ENCODE results near the gene UGT3A2. TPM values are rescaled to one million over a fixed set of nuclear protein-coding genes. Genes with fewer than 3 reads are reported as not detected.

Gene UGT3A2
- total and polyA plus RNA-seq, 2 of the 4 experiments (the other 2 are of a cell fraction) = not detected

DNA sequence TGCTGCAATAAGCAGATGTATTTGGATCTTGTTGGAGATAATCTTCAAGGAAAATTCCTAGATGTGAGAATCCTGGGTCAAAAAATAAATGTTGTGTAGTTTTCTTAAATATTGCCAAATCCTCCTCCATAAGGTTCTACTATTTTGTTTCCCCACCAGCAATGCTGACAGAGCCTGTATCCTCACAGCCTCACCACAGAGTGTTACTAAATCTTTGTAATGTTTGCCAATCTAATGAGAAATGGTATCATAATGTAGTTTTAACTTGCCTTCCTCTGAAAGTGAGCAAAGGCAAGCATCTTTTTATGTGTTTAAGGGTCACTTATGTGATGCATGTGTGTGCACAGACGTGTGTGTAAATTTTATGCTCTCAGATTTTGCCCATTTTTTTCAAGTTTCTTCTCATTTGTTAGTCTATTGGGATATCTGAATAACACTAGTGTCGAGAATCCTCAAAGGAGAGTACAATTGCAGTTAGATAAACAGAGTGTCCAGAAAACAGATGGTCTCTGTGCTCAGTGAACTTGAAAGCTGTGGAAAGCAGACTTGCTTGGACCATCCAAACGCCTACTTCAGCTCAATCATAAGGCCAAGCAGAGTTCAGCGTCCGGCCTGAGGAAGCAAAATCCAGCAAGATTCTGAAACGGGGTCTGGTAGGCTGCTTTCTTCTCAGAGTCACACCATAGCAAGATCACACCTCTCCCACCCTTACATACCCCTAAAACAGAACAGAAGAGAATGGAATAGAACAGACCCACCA, 39.8 kb downstream of the UGT3A2 start:
- intact Hi-C loops (cut with micrococcal nuclease) = no loop called here
- Histone ChIP-seq H3K4me3 (ENCODE audit: insufficient read depth, low read depth, low read length) (no peak overlapping the region), H4K8ac (ENCODE audit: low read depth in 2 of 2, low read length in 2 of 2) (no peak overlapping the region), H2BK20ac (ENCODE audit: low read depth, low read length) (no peak overlapping the region), H3K27ac (ENCODE audit: insufficient read depth, low read length) (no peak overlapping the region), H3K9me1 (ENCODE audit: insufficient read depth, low read length) (no peaks in the 10 kb centered on the region), H4K20me1 (ENCODE audit: insufficient read depth, low read length) (no peaks in the 10 kb centered on the region), H3K4me2 (ENCODE audit: low read depth, low read length) (no peak overlapping the region), H2BK15ac (ENCODE audit: low read depth, low read length) (no peak overlapping the region), H3K4ac (ENCODE audit: low read depth, low read length) (no peak overlapping the region), H3K9ac (ENCODE audit: low read depth, low read length) (no peak overlapping the region), H3K14ac (replicated peaks; ENCODE audit: low read depth, low read length) (no peak overlapping the region), H3K23ac (ENCODE audit: low read depth, low read length) (no peak overlapping the region), H3K18ac (ENCODE audit: low read depth, low read length) (no peak overlapping the region), H3K36me3 (ENCODE audit: control insufficient read depth, insufficient read depth, low read length) (no peaks in the 10 kb centered on the region), H3K9me3 (ENCODE audit: control insufficient read depth, insufficient read depth, low read length) (no peaks in the 10 kb centered on the region), H4K5ac (ENCODE audit: low read depth, low read length) (no peak overlapping the region), H4K91ac (ENCODE audit: insufficient read depth, low read depth, low read length) (no peak overlapping the region), H3K4me1 (ENCODE audit: control insufficient read depth, insufficient read depth, low read length) (no peaks in the 10 kb centered on the region), H2AFZ (replicated peaks; ENCODE audit: low read length, poor library complexity) (no peak overlapping the region), H3K79me1 (ENCODE audit: low read depth in 1 of 2, low read length in 2 of 2) (no peaks in the 10 kb centered on the region), H2AK5ac (ENCODE audit: low read depth, low read length) (no peak overlapping the region), H2BK120ac (ENCODE audit: low read depth, low read length) (no peak overlapping the region), H3K27me3 (ENCODE audit: control insufficient read depth, insufficient read depth, low read length) (peaks cover 2% of the 10 kb centered on the region; the same call in 1 of the 2 replicates), H2BK5ac (ENCODE audit: low read depth, low read length, poor library complexity, severe bottlenecking) (no peak overlapping the region), H2AK9ac (replicated peaks; ENCODE audit: low read depth, low read length, poor library complexity) (no peak overlapping the region), H3K56ac (ENCODE audit: extremely low read depth, insufficient read depth, low read length) (no peak overlapping the region)
- dilution Hi-C loops (cut with HindIII; ENCODE audit: low sequenced_read_pairs, unreplicated experiment) = no loop called here
- ChIA-PET CTCF (interaction anchor here (0.6 kb wide), 1 partner anchor 292 kb away, joined by 3 read pairs; no protein-coding TSS in a partner anchor), POLR2A (ENCODE audit: unreplicated experiment) (no interaction called here)
- TF ChIP-seq SMC3 (IDR thresholded peaks at IDR 0.05; ENCODE audit: low read depth, low read length) (no peak), CHD1 (IDR thresholded peaks at IDR 0.05; ENCODE audit: low read depth, low read length) (no peak), MXI1 (IDR thresholded peaks at IDR 0.05; ENCODE audit: borderline replicate concordance, low read depth, low read length) (no peak), FOS (IDR thresholded peaks at IDR 0.05; ENCODE audit: low read depth, low read length) (no peak), NFE2L2 (IDR thresholded peaks at IDR 0.05; ENCODE audit: low read depth, low read length) (no peak), RFX5 (IDR thresholded peaks at IDR 0.05; ENCODE audit: low read depth, low read length) (no peak)
- TF ChIP-seq, protein P1, sequence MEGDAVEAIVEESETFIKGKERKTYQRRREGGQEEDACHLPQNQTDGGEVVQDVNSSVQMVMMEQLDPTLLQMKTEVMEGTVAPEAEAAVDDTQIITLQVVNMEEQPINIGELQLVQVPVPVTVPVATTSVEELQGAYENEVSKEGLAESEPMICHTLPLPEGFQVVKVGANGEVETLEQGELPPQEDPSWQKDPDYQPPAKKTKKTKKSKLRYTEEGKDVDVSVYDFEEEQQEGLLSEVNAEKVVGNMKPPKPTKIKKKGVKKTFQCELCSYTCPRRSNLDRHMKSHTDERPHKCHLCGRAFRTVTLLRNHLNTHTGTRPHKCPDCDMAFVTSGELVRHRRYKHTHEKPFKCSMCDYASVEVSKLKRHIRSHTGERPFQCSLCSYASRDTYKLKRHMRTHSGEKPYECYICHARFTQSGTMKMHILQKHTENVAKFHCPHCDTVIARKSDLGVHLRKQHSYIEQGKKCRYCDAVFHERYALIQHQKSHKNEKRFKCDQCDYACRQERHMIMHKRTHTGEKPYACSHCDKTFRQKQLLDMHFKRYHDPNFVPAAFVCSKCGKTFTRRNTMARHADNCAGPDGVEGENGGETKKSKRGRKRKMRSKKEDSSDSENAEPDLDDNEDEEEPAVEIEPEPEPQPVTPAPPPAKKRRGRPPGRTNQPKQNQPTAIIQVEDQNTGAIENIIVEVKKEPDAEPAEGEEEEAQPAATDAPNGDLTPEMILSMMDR (conservative IDR thresholded peaks at IDR 0.05; ENCODE audit: low read depth, low read length) = no peak
- BruUV-seq (replicated peaks) = no TSS peak
- ATAC-seq (ENCODE audit: low read depth) = no peak
- WGBS, 2 experiments (ENCODE audit: extremely low coverage in 2 of 2, insufficient read length in 1 of 2) = no CpG with 5 or more reads among the region's 6 CpGs
- in situ Hi-C loops (cut with MboI; ENCODE audit: low sequenced_read_pairs) = no loop called here
- no peak for DNase-seq
